GM19372 (cell line): ENCODE data around the gene EPAS1.

Experiments used
- ATAC-seq: cut with Tn5 transposase; IDR thresholded peaks from one replicate; pipeline ENCODE4 v1.9.1; 2021; ENCODE audit warnings: mild to moderate bottlenecking, low read depth, moderate library complexity; ENCODE audit not compliant: unreplicated experiment

EPAS1 gene

DNA sequence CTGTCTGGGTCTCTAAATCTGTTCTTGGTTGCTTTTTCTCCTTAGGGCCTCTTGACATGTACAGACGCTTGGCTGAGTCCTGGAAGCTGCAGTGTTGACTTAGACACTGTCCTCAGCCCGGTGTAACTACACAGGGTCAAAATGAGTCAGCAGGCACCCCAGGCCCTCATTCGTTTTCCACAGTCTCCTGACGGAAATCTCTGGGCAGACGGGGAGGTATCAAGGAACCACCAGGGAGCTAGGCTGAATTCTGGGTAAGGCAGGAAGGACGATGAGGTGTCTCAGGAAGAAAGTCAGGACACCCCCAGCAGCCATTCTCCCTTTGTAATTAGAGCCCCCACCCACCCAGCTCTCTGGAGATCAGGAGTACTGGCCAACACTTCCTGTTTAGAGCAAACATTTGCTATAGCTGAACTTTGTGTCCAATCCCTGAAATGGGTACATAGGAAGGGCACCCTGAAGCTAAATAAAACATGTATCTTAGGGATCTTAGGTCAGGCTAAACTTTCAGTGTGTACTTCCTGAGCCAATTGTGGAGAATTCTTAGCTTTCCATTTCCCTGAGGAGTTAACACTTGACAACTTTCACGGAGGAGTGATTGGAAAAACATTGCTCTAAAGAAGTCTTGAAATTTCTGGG is 23.9 kb upstream of the EPAS1 start:
- no peak for ATAC-seq

DNA sequence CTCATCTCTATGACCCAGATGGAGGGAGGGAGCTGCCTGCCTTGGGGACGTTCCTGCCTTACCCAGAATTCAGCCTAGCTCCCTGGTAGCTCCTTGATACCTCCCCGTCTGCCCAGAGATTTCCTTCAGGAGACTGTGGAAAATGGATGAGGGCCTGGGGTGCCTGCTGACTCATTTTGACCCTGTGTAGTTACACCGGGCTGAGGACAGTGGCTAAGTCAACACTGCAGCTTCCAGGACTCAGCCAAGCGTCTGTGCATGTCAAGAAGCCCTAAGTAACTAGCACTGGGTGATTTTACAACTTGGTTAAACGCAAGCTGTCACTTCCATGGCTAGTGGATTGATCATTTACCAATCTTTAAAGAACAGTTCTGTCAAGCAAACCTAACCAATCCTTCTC is 23.3 kb upstream of the EPAS1 start:
- ATAC-seq = no peak

DNA sequence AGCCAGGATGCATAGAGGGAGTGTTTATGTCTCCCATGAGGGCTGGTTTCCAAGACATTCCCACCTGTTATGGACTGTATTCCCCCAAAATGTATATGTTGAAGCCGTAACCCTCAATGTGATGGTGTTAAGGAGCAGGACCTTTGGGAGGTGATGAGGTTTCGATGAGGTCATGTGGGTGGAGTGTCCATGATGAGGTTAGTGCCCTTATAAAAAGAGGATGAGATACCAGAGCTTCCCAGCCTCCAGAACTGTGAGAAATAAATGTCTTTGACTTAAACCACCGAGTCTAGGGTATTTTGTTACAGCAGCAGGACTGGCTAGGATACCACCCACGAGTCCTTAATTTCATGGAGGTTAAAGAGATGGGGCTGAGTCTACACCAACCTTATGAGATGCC is 22.6 kb upstream of the EPAS1 start:
- ATAC-seq = no peak

DNA sequence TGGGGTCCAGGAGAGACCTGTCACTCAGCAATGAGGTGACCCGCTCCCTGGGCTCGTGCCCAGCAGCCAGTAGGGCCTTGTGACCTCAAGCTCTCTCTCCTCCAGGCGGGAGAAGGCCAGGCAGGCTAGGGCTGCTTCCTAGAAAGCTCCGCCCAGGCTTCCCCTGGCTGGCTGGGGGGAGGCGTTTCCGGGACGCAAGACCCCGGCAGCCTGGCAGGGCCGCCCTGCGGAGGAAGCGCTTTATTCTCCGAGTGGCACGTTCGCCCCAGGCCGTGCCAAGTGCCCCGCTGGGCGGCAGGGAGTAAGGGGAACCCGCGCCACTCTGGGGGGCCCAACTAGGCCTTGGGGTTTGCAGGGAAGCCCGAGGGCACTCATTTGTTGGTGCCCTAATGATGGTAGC is 21.2 kb upstream of the EPAS1 start:
- ATAC-seq = no peak

DNA sequence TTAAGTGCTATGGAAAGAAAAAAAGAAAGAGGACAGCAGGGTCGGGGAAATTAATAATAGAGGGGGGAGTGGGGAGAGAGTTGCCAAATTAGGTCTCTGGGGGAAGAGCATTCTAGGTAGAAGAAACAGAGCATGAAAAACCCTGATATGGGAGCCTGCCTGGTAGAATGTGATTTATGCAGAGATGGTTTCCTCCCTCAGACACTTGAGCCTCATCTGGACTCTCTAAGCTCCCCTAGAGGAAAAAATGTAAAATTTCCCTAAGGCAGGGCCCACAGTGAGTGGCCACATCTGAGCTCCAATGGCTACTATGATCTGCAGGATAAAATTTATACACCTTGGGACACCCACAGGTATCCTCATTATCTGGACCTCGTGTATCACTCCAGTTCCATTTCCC is 20.6 kb upstream of the EPAS1 start:
- ATAC-seq = no peak

DNA sequence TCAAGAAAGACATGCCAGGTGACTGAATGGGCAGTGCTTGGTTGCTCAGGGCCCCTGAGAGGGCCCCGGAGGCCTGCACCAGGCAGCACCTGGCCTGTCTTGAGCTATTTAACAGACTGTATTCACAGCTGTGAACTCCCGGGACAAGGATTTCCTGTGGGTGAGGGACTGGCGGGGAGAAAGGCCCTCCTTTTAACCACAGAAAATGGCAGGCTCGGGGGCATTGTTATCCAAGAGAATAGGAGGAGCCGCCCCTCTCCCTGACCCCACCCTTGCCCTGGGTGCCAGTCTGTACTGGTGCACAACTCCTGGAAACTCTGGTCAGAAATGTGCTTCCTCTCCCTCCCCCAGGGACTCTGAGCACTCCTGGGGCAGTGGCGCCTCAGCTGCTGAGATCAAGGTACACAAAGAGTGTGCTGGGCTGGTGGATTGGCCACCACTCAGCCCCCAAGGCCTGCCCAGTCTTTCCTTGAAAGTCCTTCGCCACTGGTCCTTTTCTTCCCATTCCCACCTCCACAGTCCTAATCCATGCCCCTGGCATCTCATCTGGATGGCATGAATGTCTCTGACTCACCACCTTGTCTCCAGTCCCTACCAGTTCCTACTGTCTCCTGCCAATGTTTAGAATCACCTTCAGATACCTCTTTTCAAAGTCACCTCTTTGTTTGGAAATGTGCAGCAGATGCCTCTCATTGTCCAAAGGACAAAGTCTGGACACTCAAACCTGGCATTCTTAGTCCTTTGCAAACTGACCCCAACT is 19.6 kb upstream of the EPAS1 start:
- ATAC-seq = no peak

DNA sequence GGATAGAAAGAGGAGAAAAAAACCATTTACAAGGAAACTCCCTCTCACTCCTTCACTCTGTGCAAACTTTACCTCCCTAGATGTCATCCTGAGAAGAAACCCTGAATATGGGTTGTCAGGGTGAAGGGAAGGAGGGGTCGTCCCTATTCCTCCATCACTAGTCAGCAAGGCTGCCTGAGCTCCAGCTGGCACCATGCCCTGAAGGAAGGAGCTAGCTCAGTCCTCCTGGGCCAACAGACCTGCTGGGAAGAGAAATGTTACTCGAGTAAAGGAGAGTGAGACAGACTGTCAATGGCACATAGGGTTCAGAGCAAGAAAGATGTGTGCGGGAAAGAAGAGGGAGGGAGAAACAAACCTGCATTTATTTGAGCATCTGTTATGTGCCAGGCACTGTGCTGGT is 18.3 kb upstream of the EPAS1 start:
- ATAC-seq = no peak

DNA sequence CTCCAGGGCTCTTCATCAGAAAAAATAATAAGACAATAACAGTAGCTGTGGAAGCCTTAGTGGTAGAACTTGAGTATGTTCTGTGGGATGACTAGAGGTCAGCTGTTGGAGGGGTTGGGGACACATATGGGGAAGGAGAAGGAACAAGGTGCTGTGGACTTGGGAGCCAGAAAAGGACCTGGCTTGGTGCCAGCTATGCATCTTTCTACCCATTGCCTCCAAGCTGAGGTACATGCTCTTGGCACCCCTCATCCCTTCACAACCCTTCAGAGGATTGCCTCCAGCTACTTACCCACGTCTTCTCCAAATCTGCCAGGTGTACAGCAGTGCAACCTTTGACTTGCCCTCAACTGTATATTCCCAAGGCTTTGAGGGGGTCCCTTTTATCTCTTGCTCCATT is 15.3 kb upstream of the EPAS1 start:
- no peak for ATAC-seq

DNA sequence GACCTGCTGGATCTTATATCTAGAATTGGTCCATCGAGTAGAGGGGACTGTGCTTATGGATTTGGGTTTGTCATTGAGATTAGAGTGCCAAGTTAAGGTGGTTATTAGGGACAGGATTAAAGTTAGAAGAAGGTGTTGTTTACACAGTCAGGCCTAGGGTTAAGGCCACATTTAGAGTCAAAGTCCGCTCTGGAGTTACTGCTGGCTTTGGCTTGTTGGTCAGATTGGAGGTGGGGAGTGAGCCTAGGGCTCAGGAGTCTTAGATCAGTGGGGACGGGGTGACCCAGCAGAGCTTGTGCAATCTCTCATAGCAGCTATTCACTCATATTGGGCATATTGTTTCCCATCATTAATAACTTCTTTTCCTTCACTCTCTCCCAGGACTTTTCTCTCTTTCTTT is 13.5 kb upstream of the EPAS1 start:
- ATAC-seq = no peak

DNA sequence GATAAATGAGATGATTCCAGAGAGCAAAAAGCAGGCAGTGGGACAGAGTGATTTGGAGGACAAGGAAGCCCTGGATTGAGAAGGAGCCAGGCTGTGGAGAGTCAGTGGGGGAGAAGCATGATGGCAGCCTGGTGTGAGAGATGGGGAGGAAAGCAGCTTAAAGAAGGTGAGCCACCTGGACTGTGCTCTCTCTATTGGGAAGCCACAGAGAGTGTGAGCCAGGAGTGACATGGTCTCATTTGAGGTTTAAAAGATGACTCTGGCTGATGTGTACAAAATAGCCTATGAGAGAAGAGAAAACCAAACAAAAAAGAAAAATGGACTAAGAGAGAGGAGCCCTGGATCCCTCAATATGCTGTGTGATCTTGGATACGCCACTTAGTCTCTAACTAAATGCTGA is 12.9 kb upstream of the EPAS1 start:
- no peak for ATAC-seq

DNA sequence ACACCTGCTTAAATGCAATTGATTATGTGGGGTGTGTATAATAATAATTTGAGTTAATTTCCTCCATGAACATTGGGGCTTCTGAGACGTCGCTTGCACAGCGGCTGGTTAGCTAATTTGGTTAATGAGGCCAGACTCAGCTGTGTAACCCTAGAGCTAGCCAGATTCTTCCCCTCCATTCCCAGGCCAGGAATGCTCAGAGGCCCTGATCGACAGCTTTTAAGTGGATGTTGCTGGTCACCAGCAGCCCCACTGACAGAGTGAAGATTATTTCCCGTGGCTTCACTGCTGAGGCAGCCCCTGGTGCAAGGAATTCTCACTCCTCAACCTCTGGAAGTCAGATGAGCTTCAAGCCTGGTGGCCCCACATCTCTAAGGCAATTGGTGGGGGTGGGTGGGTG is 12.4 kb upstream of the EPAS1 start:
- ATAC-seq = no peak

DNA sequence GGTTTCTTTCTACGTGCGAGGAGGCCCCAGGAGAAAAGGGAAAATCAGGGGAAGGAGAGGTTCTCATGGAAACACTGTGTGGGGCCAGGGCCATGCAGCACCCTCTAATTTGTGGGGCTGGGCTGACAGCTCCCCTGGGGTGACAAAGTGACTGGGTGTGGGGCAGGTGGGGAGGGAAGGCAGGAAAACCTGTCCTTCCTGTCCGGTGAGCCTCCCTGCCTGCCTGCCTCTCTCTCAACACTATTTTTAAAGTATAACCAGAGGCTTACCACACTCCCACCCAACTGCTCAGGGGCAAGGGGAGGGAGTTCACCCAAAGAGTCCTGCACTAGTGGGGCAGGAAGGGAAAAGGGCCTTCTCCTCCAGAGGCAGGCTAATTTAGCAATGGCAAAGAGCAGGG is 10.5 kb upstream of the EPAS1 start:
- no peak for ATAC-seq

DNA sequence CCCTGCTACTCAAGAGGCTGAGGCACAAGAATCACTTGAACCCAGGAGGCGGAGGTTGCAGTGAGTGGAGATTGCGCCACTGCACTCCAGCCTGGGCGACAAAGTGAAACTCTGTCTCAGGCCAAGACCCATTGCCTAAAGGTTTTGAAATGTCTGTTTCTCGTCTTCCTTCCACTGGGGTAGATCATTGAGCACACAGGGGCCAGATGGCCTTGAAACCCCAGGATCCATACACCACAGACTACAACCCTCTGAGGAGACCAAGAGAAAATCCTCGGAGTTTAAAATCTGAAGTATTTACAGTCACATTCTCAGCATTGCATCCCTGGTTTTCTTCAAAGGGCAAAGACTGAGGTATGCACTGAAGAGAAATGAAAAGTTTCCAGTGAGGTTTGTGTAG is 7.1 kb upstream of the EPAS1 start:
- no peak for ATAC-seq

DNA sequence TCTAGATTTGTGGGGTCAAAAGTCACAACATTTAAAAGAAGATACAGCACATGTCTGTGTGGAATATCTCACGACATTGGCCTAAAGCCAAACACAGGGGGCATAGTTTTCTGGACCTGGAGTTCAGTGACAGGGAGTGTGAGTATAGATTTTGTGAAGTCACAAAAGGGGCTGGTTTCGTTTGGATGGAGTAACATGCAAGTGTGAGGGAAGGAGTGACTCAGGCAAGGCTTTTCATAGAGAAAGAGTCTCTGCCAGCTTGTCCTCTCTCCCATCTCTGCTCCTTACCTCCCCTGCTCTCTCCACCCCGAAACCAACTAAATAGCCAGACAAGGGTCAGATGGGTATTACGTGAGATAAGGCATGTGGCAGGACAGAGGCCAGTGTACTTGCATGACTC is 3.7 kb upstream of the EPAS1 start:
- no peak for ATAC-seq

DNA sequence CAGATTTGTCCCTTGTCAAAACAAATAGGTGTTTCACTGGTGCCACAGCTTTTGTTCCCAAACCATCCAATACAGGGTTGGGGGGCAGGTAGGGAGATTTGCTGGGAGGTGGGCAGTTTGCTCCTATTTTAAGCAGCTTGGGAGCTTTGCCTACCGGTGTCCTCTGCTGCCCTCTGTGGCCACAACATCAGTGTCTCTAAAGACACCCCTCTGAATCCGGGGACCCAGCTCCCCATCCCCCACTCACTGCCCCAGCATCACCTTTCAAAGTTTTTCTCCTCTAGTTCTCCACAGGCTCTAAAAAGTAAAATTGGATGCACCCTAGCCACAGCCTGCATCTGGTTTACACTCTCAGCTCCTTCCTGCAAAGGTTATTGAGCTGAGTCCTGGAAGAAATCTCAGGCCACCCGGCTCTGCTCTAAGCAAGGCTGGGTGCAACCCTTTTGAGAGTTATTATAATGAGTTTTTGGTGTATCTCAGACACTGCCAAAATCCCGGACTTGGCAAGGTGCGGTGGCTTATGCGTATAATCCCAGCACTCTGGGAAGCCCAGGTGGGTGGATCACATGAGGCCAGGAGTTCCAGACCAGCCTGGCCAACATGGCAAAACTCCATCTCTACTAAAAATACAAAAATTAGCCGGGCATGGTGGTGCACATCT is 2.9 kb upstream of the EPAS1 start:
- ATAC-seq = no peak

DNA sequence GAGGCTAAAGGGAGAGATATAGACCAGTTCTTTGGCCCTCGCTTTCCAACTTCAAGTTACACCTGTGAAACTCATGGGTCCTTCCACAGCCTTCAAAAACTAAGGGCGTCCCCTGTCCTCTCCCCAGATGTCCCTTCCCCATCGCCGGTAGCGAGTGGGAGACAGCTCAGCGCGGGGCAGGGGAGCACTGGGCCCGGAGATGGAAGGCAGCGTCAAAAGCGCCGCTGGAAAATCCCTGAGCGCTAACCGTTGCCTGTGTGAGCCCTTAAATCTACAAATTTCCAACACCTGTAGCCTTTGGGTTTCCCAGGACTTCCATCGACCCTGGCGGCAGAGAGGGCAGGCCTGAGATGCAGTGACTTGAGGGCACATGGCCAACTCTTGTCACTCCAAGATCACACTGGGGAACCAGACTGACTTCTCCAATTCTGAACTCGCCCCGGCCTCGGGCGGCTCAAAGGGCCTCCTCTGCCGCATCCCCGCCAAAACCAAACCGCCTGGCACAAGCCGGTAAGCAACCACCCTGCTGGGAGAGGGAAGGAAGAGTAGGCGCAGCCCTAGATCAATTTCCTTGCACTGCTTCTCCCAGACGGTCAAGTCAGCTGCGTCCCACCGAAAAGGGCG is 879 bp upstream of the EPAS1 start:
- ATAC-seq = no peak

DNA sequence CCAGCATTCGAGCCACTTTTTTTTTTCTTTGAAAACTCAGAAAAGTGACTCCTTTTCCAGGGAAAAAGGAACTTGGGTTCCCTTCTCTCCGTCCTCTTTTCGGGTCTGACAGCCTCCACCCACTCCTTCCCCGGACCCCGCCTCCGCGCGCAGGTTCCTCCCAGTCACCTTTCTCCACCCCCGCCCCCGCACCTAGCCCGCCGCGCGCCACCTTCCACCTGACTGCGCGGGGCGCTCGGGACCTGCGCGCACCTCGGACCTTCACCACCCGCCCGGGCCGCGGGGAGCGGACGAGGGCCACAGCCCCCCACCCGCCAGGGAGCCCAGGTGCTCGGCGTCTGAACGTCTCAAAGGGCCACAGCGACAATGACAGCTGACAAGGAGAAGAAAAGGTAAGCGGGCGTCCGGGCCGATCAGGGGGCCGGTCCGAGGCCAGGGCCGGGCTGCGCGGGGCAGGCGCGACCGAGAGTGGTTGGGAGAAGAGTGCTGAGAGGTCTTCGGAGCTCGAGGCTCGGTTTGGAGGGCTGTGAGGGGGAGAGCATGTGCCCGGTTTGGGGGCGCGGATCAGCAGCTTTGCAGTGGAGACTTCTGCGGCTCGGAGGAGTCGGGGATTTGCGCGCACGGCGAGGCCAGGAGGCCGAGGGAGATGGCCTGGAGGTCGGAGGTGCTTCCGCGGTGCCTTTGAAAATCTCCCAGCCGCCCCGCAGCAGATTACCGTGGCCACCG is 502 bp downstream of the EPAS1 start:
- ATAC-seq = peak; percentile 26

DNA sequence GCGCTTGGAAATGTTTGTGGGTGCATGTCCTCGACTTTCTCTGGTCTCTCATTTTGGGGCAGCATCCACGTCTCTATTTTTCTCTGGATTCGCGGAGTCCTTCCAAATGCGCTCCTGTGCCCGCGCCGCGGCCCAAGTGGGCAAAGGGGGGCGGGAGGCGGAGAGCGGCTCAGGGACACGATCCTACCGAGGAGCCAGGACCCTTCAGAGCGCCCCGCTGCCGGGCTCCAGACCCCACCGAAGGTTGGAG is 990 bp downstream of the EPAS1 start:
- ATAC-seq = no peak

DNA sequence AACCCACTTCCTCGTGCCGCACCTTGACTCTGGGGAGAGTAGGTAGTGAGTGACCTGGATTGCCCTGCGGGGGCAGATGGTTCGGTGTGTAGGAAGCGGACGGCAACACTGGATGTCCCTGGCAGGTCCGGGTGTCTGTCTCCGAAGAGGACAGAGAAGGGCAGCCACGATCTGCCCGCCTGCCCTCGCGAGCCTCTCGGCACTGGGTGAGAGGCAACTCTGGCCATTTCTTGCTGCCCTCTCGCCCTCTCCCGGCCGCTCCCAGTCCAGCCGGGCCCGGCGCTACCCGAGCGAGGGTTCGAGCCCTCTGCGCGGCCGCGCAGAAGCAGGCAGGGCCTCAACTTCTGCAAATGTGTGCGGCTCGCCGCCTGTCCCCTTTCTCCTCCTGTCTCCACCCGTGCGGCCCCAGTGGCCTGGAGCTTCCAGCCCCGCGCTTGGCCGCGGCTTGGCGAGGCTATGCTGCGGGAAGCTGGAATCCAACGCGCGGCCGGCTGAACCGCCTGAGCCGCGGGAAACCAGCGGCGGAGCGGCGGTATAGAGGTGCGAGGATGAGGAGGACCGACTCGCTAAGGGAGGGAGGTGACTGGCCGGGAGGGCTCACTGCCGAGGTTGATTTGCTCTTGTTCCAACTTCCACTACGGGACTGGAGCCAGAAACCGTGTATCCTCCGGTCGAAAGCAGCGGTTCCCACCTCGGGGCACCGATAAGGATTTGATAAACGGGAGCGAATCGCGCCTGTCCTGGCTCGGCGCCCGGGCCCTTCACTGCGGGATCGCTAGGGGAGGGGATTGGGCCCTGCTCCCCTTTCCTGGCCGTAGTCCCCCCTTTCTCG is 1.5 kb downstream of the EPAS1 start:
- ATAC-seq = no peak
